Testis (tissue), 3 donors: Measurements from ENCODE around the gene MLST8. TPM values are rescaled to one million over a fixed set of nuclear protein-coding genes. Genes with fewer than 3 reads are reported as not detected.
"Not testable (repeated sequence)": the region's sequence is repeated elsewhere in the genome, so short reads cannot be mapped to it uniquely, and the experiment has no call there.

Experiments
- DNase-seq: peaks from one replicate; pipeline ENCODE4 v3.0.0-alpha.2; 2019
- H3K27ac ChIP-seq, 2 donors: fragments of 200-600 bp; sonication (generic); one replicate each; pipeline ENCODE4 v1.5.1; 2019
- H3K27me3 ChIP-seq: fragments of 200-600 bp; sonication (generic); one replicate; pipeline ENCODE4 v1.5.1; 2019
- H3K36me3 ChIP-seq: fragments of 200-600 bp; sonication (generic); one replicate; pipeline ENCODE4 v1.5.1; 2017; ENCODE audit warnings: low read depth; ENCODE audit errors: missing control alignments
- H3K4me1 ChIP-seq: fragments of 200-600 bp; sonication (generic); one replicate; pipeline ENCODE4 v1.5.1; 2019
- H3K4me3 ChIP-seq, 2 donors: fragments of 200-600 bp; sonication (generic); one replicate each; pipeline ENCODE4 v1.5.1; 2017 to 2019
- H3K9me3 ChIP-seq: fragments of 200-600 bp; sonication (generic); one replicate; pipeline ENCODE4 v1.5.1; 2017
- POLR2A ChIP-seq: fragments of 450-650 bp; IDR thresholded peaks from one replicate; pipeline ENCODE4 v1.6.1; 2017; ENCODE audit warnings: antibody characterized with exemption, mild to moderate bottlenecking, moderate library complexity
- WGBS, 2 donors: methylation state at CpG; one replicate each; pipeline ENCODE4 v1.1.5; 2018; 5-methylcytosine and 5-hydroxymethylcytosine counted together
- intact Hi-C: fragments of 100-400 bp; cut with DNase I; formaldehyde crosslinking; loops from one replicate; pipeline ENCODE4 v1.15.1; 2023; ENCODE audit warnings: low total_unique reads
- polyA plus RNA-seq: library from polyadenylated mRNA; stranded (reverse); fragments of 350-450 nt; fragmentation: Illumina TruSeq; extraction: RNeasy Lipid Tissue Mini Kit (QIAGEN cat#74804); gene quantifications from one replicate; pipeline ENCODE4 v1.2.3, GENCODE V29; 2014; ENCODE audit warnings: low read depth, low replicate concordance; ENCODE audit not compliant: insufficient read depth
- total RNA-seq, 2 donors: library from RNA; depleted of rRNA; stranded (reverse); fragments of >200 nt; gene quantifications; one replicate each; pipeline ENCODE4 v1.2.3, GENCODE V29; 2016
- TF ChIP-seq, protein P1 (sequence below), 3 experiments: fragments of 450-650 bp in 2 of 3; fragments of 200-600 bp in 1 of 3; sonication (generic) in 1 of 3; IDR thresholded peaks; one replicate each; pipeline ENCODE4 v1.5.1; 2016 to 2019; ENCODE audit warnings: antibody characterized with exemption in 3 of 3, mild to moderate bottlenecking in 2 of 3, moderate library complexity in 1 of 3

Gene MLST8
- total and polyA plus RNA-seq, 3 donors from 2014 or later, result 89.0 to 113 (median 95.4) TPM

DNA sequence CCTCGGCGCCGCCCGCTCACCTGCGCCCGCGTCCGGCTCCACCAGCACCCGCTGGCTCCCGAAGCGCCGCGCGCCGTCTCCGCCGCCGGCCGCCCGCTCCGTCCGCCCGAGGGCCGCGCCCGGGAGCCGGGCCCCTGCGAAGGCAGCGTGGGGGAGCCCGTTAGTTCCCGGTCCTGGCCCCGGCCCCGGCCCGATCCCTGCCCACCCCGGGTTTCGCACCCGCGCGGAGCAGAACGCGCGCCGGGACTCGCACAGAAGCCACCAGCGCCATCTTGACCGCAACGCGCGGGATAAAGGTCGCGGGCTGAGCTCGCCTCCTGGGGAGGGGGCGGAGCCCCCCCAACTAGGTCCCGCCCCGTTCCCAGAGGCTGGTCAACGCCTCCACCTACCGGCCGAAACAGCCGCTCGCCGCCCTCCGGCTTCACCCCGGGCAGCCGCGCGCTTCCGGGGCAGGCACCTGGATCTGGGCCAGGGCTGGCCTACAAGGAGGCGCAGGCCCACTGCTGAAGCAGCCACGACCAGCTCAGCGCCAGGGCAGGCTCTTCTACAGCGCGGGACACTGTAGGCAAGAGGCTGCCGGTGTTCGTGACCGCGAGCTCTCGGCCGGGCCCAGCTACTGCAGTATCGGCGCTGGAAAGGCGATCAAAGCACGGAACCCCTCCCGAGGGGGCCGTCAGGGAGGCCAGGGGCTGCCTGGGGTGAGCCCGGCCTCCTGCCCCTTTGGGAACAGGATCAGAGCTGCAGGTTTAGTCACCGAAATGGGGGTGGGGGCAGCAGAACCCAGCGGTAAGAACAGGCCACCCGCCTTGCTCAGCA, 46.2 kb downstream of the MLST8 start, which contains the start of gene ECI1:
Gene ECI1, minus strand, starts transcription at position 292 of the 816 bp plus-strand sequence. Its CDS starts 21 bp downstream, at position 271.
- Histone ChIP-seq H3K27me3 (no peaks in the 10 kb centered on the region), H3K4me3 (peak within 1 kb of the TSS; percentile 70 to 91), H3K27ac (peak within 1 kb of the TSS; percentile 55 to 88), H3K36me3 (no peaks in the 10 kb centered on the region), H3K9me3 (no peaks in the 10 kb centered on the region), H3K4me1 (peaks cover 14% of the 10 kb centered on the region)
- peak; percentile 96 for DNase-seq
- 1 to 2% methylated on average over 8 to 30 of the region's 88 CpGs for WGBS, 2 donors
- intact Hi-C loops, result loop anchor here (10.0 kb wide), 1 partner anchor 97 kb away; the partner anchor contains the start of gene TRAF7
- TF ChIP-seq POLR2A, result no peak
- TF ChIP-seq, protein P1, sequence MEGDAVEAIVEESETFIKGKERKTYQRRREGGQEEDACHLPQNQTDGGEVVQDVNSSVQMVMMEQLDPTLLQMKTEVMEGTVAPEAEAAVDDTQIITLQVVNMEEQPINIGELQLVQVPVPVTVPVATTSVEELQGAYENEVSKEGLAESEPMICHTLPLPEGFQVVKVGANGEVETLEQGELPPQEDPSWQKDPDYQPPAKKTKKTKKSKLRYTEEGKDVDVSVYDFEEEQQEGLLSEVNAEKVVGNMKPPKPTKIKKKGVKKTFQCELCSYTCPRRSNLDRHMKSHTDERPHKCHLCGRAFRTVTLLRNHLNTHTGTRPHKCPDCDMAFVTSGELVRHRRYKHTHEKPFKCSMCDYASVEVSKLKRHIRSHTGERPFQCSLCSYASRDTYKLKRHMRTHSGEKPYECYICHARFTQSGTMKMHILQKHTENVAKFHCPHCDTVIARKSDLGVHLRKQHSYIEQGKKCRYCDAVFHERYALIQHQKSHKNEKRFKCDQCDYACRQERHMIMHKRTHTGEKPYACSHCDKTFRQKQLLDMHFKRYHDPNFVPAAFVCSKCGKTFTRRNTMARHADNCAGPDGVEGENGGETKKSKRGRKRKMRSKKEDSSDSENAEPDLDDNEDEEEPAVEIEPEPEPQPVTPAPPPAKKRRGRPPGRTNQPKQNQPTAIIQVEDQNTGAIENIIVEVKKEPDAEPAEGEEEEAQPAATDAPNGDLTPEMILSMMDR (IDR thresholded peaks at IDR 0.05), result peak; percentile 63 to 88 (median 72)

DNA sequence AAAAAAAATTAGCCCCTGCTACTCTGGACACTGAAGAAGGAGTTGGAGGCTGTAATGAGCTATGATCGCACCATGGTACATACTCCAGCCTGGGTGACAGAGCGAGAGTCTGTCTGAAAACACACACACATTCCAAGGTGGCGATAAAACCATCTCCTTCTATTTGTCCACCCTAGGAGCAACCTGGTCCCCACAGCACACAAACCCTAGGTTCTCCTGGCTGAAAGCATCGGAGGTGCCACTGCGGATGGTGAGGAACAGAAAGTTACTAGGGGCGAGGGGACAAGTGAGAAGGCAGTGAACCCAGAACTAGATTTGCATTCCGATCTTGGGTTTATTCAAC, 47.5 kb downstream of the MLST8 start:
- no peak for TF ChIP-seq POLR2A
- H3K4me1 ChIP-seq, result peaks cover 14% of the 10 kb centered on the region
- no peak for DNase-seq
- H3K27me3 ChIP-seq, result no peaks in the 10 kb centered on the region
- no peak overlapping the region for H3K4me3 ChIP-seq
- H3K36me3 ChIP-seq, result no peaks in the 10 kb centered on the region
- intact Hi-C loops, result loop anchor here (10.0 kb wide), 1 partner anchor 98 kb away; the partner anchor contains the start of gene TRAF7
- no peaks in the 10 kb centered on the region for H3K9me3 ChIP-seq
- no peak overlapping the region for H3K27ac ChIP-seq
- WGBS, 2 donors, result 95 to 97% methylated on average over 7 of the region's 7 CpGs

DNA sequence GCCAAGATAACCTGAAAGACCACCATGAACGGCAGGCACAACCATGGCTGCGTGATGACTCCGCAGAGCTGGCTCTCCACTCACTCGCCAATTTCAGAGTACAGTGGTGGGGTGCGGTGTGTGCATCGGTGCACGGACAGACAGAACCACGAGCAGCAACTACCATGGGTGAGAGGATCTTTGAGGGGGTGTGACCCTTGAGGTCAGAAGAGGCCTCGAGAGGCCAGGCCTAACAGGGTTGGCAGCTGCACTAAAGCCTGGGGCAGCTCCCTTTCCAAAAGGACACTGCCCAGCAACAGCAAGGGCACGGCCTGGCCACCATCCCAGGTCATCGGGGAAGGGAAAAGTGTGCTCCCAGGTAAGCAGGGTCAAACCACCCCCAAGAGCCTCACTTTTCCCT, 48.0 kb downstream of the MLST8 start:
- WGBS, 2 donors, result 80 to 86% methylated on average over 8 to 11 of the region's 11 CpGs
- no peak overlapping the region for H3K4me3 ChIP-seq
- no peaks in the 10 kb centered on the region for H3K27me3 ChIP-seq
- no peak for TF ChIP-seq POLR2A
- no peak for DNase-seq
- no peaks in the 10 kb centered on the region for H3K36me3 ChIP-seq
- H3K9me3 ChIP-seq, result no peaks in the 10 kb centered on the region
- H3K27ac ChIP-seq, result no peak overlapping the region
- H3K4me1 ChIP-seq, result peaks cover 14% of the 10 kb centered on the region
- intact Hi-C loops, result loop anchor here (10.0 kb wide), 1 partner anchor 98 kb away; the partner anchor contains the start of gene TRAF7

GRCh38 chr16:2256531-2257140, 51.4 kb downstream of the MLST8 start:
- H3K27me3 ChIP-seq, result no peaks in the 10 kb centered on the region
- H3K4me3 ChIP-seq, result no peak overlapping the region
- H3K9me3 ChIP-seq, result no peaks in the 10 kb centered on the region
- WGBS, 2 donors, result 78 to 86% methylated on average over 12 of the region's 12 CpGs
- no peak overlapping the region for H3K27ac ChIP-seq
- no peak for TF ChIP-seq POLR2A
- TF ChIP-seq, protein P1 (IDR thresholded peaks at IDR 0.05), result no peak
- no peak for DNase-seq
- no peaks in the 10 kb centered on the region for H3K36me3 ChIP-seq
- peaks cover 8% of the 10 kb centered on the region for H3K4me1 ChIP-seq
- intact Hi-C loops, result loop anchor here (10.0 kb wide), 1 partner anchor 102 kb away; the partner anchor contains the start of gene TRAF7

GRCh38 chr16:2257726-2258125, 52.5 kb downstream of the MLST8 start:
- Histone ChIP-seq H3K36me3 (no peaks in the 10 kb centered on the region), H3K4me3 (no peak overlapping the region), H3K4me1 (no peaks in the 10 kb centered on the region), H3K27ac (no peak overlapping the region), H3K27me3 (no peaks in the 10 kb centered on the region), H3K9me3 (no peaks in the 10 kb centered on the region)
- WGBS, 2 donors, result 85 to 90% methylated on average over 6 of the region's 6 CpGs
- intact Hi-C loops, result loop anchor here (10.0 kb wide), 1 partner anchor 103 kb away; the partner anchor contains the start of gene TRAF7
- TF ChIP-seq, protein P1 (IDR thresholded peaks at IDR 0.05), result no peak
- TF ChIP-seq POLR2A, result no peak
- no peak for DNase-seq

- not testable (repeated sequence) for H3K36me3 ChIP-seq, DNase-seq
- intact Hi-C loops, result loop anchor here (10.0 kb wide), 1 partner anchor 104 kb away; the partner anchor contains the start of gene TRAF7
Measured at GRCh38 chr16:2258530-2258929, 53.3 kb downstream of the MLST8 start.

More at GRCh38 chr16:2258530-2258929, 53.3 kb downstream of the MLST8 start:
- H3K27me3 ChIP-seq, H3K9me3 ChIP-seq, H3K4me1 ChIP-seq, H3K27ac ChIP-seq, H3K4me3 ChIP-seq: not testable (repeated sequence)
- WGBS, 2 donors, result 92 to 95% methylated on average over 7 of the region's 7 CpGs
